Measurements from ENCODE around the gene PICK1.
"Not testable (repeated sequence)": the region's sequence is repeated elsewhere in the genome, so short reads cannot be mapped to it uniquely, and the experiment has no call there.

PICK1 gene

GRCh38 chr22:38077096-38077495, 19.9 kb downstream of the PICK1 start:
- no peak for DNase-seq

GRCh38 chr22:38077595-38077994, 20.4 kb downstream of the PICK1 start:
- DNase-seq = no peak

- no peak for DNase-seq
Observed at GRCh38 chr22:38078046-38078840, 21.0 kb downstream of the PICK1 start.

GRCh38 chr22:38079208-38079607, 22.0 kb downstream of the PICK1 start:
- not testable (repeated sequence) for DNase-seq

- no peak for DNase-seq
Observed at GRCh38 chr22:38079804-38080203, 22.6 kb downstream of the PICK1 start.

- DNase-seq = no peak
Observed at GRCh38 chr22:38080474-38080849, 23.3 kb downstream of the PICK1 start.

GRCh38 chr22:38080850-38081635, 23.8 kb downstream of the PICK1 start:
- no peak for DNase-seq

- no peak for DNase-seq
Observed at GRCh38 chr22:38081636-38081940, 24.4 kb downstream of the PICK1 start.

GRCh38 chr22:38081941-38082828, 25.0 kb downstream of the PICK1 start:
- no peak for DNase-seq

GRCh38 chr22:38082986-38083710, 25.9 kb downstream of the PICK1 start:
- no peak for DNase-seq

- DNase-seq = no peak
Observed at GRCh38 chr22:38083931-38084631, 26.9 kb downstream of the PICK1 start, which contains the start of gene SLC16A8. TSS of gene SLC16A8 (minus strand) at chr22:38084184. CDS start at chr22:38082873, 1,311 bp downstream.

GRCh38 chr22:38085056-38085455, 27.9 kb downstream of the PICK1 start:
- DNase-seq = no peak

GRCh38 chr22:38085501-38085900, 28.3 kb downstream of the PICK1 start:
- no peak for DNase-seq

GRCh38 chr22:38086001-38086845, 29.0 kb downstream of the PICK1 start:
- DNase-seq = no peak

GRCh38 chr22:38086942-38087341, 29.7 kb downstream of the PICK1 start:
- no peak for DNase-seq

- no peak for DNase-seq
Observed at GRCh38 chr22:38087855-38088254, 30.7 kb downstream of the PICK1 start.

GRCh38 chr22:38088629-38089473, 31.6 kb downstream of the PICK1 start:
- DNase-seq = no peak

GRCh38 chr22:38089474-38089851, 32.3 kb downstream of the PICK1 start:
- no peak for DNase-seq

- DNase-seq = no peak
Observed at GRCh38 chr22:38097058-38097457, 39.9 kb downstream of the PICK1 start.

All from stimulated activated naive CD4-positive, alpha-beta T cell treated with Interleukin-2 at 50 U/mL for 16 hours (primary cell).